GM18858 (cell line): Measurements from ENCODE around the gene FAM187B.
"Not testable (repeated sequence)": the region's sequence is repeated elsewhere in the genome, so short reads cannot be mapped to it uniquely, and the experiment has no call there.

Experiments
- ATAC-seq: cut with Tn5 transposase; IDR thresholded peaks from one replicate; pipeline ENCODE4 v1.9.1; 2021; ENCODE audit not compliant: unreplicated experiment

The FAM187B gene

DNA sequence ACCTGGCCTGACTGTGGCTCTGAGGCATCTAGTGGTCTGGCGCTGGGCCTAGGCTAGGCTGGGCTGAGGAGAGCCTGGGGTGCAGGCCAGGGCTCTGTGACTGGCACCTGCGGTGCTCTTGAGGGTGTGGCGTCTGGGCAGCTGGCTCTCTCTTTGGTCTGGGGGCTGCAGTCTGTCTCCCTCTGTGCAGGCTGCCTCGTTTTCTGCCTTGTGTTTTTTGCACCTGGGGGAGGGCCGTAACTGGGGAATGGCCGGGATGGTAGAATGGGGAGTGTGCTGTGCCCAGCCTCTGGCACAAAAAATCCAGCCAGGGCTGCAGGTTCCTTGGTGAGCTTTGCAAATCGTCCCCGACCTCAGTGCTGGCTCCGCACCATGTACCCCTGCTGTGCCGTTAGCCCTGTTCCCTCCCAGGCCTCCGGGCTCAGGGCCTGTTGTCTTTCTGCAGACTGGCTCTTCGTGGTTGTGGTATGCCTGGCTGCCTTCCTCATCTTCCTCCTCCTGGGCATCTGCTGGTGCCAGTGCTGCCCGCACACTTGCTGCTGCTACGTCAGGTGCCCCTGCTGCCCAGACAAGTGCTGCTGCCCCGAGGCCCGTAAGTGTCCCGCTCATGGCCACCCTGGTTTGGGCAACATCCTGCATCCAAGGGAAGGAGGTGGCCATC is 33.7 kb upstream of the FAM187B start:
- ATAC-seq = no peak

GRCh38 chr19:35261356-35262100 is 33.0 kb upstream of the FAM187B start:
- no peak for ATAC-seq

GRCh38 chr19:35260694-35261304 is 32.3 kb upstream of the FAM187B start:
- no peak for ATAC-seq

- ATAC-seq = no peak
Observed at GRCh38 chr19:35257113-35257461, 28.5 kb upstream of the FAM187B start.

DNA sequence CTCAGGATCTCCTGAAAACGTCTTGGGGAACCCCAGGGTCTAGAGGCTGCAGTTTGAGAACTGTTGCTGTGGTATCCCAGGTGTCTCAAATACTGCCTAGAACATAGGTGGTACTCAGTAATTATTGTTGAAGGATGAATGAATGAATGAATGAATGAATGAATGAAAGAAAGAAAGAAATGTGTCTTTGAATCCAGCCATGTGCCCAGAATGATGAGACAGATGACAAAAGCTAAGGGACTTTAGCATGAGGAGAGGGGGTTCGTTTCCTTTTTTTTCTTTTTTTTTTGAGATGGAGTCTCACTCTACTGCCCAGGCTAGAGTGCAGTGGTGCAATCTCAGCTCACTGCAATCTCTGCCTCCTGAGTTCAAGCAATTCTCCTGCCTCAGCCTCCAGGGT is 28.0 kb upstream of the FAM187B start:
- ATAC-seq = no peak

GRCh38 chr19:35254341-35255297 is 26.1 kb upstream of the FAM187B start:
- ATAC-seq = no peak

DNA sequence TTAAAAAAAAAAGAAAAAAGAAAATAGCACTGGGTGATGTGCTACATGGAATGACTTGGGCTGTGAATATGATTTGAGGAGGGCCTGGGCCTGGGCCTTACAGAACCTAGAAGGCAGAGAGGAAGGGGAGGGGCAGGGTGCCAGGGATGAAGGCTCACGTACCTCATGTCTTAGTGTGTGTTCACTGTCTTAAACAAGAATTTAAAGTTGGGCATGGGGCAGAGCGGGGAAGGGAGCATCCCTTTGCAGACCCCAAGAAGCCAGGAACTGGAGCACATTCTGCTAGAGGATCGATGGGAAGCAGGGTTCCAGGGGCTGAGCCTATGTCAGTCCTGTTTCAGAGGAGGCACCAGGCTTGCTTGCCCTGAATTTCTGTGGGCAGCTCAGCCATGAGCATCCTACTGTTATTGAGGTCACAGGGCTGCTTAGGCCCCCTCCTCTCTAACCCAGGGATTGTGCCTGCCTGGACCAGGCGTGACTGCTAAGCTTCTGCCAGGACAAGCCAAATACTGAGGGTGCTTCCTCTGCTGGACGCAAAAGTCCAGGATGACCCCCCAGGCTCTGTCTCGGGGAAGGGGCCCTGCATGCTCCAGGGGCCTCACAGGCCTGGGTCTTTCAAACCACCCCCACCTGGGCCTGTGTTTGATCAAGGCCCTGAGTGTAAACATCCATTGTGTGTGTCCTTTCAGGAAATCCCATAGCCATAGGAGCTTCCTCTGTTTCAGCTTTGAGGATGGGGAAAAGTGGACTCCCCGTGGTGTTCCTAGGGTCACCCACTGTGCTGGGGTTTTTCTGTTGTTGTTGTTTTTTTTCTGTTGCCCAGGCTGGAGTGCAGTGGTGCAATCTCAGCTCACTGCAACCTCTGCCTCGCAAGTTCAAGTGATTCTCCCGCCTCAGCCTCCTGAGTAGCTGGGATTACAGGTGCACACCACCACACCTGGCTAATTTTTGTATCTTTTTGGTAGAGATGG is 25.1 kb upstream of the FAM187B start:
- ATAC-seq = no peak

GRCh38 chr19:35251456-35251855 is 22.9 kb upstream of the FAM187B start:
- ATAC-seq = no peak

GRCh38 chr19:35249848-35250711 is 21.5 kb upstream of the FAM187B start:
- no peak for ATAC-seq

GRCh38 chr19:35249146-35249847 is 20.8 kb upstream of the FAM187B start:
- ATAC-seq = no peak

DNA sequence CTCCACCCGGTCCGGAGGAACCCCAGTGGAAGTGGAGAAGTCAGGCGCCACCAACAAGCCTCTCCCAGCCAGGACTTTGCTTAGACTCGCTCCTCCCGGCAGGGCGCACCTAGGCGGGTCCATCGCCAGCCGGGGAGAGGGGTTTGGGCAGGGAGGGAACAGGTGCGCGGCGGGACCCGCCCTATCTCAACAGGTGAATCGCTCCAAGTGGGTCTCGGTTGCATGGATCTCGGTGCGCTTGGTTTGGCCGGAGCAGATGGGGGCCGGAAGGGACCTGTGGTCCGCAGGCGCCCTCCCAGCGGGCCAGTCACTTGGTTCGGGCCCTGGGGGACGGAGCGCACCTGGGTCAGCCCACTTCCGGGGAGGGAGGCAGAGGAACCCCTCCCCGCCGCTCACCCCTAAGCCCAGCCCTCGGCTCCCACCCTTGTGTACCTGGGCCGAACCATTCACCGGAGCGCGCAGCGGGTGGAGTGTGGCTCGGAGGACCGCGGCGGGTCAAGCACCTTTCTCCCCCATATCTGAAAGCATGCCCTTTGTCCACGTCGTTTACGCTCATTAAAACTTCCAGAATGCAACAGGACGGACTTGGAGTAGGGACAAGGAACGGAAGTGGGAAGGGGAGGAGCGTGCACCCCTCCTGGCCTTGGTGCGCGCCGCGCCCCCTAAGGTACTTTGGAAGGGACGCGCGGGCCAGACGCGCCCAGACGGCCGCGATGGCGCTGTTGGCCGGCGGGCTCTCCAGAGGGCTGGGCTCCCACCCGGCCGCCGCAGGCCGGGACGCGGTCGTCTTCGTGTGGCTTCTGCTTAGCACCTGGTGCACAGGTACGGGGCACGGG is 20.0 kb upstream of the FAM187B start, which contains the start of gene LSR:
Gene LSR, plus strand, starts transcription at position 693 of the 836 bp plus-strand sequence. Its CDS starts 21 bp downstream, at position 714.
- peak; percentile 47 for ATAC-seq

- ATAC-seq = no peak
Observed at GRCh38 chr19:35247526-35248309, 19.2 kb upstream of the FAM187B start.

DNA sequence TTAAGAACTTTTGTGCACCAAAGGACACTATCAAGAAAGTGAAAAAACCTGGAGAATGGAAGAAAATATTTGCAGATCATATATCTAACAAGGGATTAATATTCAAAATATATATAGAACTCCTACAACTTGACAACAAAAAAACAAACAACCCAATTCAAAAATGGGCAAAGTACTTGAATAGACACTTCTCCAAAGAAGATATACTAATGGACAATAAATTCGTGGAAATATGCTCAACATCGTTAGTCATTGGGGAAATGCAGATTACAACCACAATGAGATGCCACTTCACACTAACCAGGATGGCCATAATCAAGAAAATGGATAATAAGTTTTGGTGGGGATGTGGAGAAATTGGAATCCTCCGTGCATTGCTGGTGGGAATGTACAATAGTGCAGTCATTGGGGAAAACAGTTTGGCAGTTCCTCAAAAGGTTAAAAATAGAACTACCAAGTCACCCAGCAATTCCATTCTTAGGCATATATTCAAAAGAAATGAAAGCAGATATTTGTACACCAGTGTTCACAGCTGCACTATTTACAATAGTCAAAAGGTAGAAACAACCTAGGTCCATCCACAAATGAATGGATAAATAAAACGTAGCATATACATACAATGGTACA is 18.0 kb upstream of the FAM187B start:
- ATAC-seq = no peak

DNA sequence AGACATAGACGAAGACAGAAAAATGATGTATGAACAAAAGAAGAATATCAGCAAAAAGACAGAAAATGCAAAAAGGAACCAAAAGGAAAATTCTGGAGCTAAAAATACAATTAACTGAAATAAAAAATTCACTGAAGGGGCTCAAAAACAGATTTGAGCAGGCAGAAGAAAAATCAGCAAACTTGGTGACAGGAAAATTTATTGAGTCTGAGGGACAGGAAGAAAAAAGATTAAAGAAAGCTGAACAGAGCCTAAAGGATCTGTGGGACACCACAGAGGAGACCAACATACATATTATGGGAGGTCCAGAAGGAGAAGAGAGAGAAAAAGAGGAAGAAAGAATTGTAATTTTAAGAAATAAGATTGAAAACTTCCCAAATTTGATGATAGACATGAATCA is 12.9 kb upstream of the FAM187B start:
- ATAC-seq = no peak

DNA sequence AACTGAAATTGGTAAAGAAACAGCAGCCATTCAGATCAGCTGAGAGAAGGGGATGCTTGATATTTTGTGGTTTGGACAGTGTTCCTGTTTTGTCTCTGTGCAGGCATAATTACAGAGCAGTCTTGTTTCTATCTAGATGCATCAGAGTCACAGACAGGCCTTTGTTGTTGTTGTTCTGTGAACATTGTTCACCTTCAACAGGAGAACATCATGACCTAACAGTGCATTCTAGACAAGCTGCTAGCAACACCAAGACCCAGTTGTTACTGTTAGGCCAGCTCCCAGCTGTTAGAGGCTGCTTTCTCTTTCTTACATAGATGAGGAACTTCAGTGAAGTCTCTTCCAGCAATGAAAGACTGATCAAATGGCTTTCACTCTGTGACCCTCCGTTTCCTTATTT is 11.8 kb upstream of the FAM187B start:
- no peak for ATAC-seq

GRCh38 chr19:35239597-35239996 is 11.1 kb upstream of the FAM187B start:
- ATAC-seq = not testable (repeated sequence)
